ENCODE data around the gene PKNOX2.

The PKNOX2 gene

DNA sequence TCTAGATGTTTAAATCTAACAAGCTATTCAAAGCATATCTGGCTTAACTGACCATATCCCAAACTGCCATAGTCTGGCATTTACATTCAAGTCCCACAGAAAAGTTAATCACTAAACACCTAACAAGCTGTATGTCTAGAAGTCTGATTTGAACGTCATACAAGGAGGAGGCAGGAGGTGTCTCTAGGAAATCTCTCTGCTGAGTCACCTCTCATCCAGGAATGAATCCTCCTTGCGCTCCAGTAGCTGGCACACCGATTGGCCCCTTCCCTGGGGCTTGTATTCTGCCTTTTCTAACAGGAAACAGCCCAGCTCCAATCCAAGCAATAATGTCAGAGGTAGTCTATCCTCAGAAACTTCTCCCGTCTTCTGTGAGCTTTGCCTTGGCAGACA, 299.7 kb downstream of the PKNOX2 start:
- no peak for ATAC-seq (replicated peaks)
- H3K27me3 Mint-ChIP-seq, result peaks cover 8 to 12% of the 10 kb centered on the region in 2 donors
- no peak overlapping the region for H3K4me3 Mint-ChIP-seq
- no peaks in the 10 kb centered on the region for H3K9me3 Mint-ChIP-seq
- DNase-seq, result no peak
- H3K4me1 Mint-ChIP-seq (ENCODE audit: low read depth in 2 of 2), result no peaks in the 10 kb centered on the region
- no peak overlapping the region for H3K27ac Mint-ChIP-seq
- H3K36me3 Mint-ChIP-seq (ENCODE audit: insufficient read depth), result no peaks in the 10 kb centered on the region

GRCh38 chr11:125464666-125465065, 300.1 kb downstream of the PKNOX2 start:
- H3K4me1 Mint-ChIP-seq (ENCODE audit: low read depth in 2 of 2), result no peaks in the 10 kb centered on the region
- no peak overlapping the region for H3K4me3 Mint-ChIP-seq
- ATAC-seq (replicated peaks), result no peak
- no peak overlapping the region for H3K27ac Mint-ChIP-seq
- peaks cover 8 to 12% of the 10 kb centered on the region in 2 donors for H3K27me3 Mint-ChIP-seq
- no peaks in the 10 kb centered on the region for H3K9me3 Mint-ChIP-seq
- no peaks in the 10 kb centered on the region for H3K36me3 Mint-ChIP-seq (ENCODE audit: insufficient read depth)
- DNase-seq, result no peak

DNA sequence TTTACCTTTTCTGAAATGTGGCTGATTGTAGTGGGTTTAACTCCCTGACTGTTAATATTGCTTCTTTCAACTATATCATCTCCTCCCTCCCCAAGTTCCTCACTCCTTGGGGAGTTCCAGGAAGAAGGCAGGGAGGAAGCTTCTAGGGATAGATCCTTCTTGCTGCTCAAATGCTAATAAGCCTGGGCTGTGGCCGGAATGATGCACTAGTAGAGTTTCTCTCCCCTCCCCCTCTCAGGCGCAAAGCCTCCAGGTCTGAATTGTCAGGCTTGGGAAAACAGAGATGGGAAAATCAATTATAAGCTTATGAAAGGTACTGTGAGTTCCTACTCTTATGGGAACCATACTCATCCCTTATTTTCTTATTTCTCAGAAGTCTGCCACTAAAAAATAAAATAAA, 300.7 kb downstream of the PKNOX2 start:
- Mint-ChIP-seq H3K27me3 (peaks cover 8 to 12% of the 10 kb centered on the region in 2 donors), H3K4me3 (no peak overlapping the region), H3K36me3 (ENCODE audit: insufficient read depth) (no peaks in the 10 kb centered on the region), H3K4me1 (ENCODE audit: low read depth in 2 of 2) (no peaks in the 10 kb centered on the region), H3K27ac (no peak overlapping the region), H3K9me3 (no peaks in the 10 kb centered on the region)
- DNase-seq (no peak), ATAC-seq (replicated peaks) (no peak)

DNA sequence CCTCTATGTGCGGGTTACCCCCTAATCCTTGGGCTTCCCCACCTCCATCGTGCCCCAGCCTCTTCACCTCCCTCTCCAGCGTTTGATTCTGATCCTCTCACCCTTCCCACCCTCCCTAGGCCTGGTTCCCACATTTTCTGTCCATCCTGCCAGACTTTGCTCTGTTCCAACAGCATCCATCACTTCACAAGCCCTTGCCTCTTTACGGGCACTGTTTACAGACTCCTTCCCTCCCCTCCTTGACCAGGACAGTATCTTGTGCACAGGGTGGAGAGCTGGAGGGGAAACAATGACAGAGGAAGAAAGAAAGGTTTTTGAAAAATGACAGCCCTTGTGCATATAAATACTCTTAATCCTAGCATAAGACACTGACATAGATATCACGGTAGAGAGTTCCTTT, 301.1 kb downstream of the PKNOX2 start:
- no peak for DNase-seq
- Mint-ChIP-seq H3K27me3 (peaks cover 8 to 12% of the 10 kb centered on the region in 2 donors), H3K4me1 (ENCODE audit: low read depth in 2 of 2) (no peaks in the 10 kb centered on the region), H3K9me3 (no peaks in the 10 kb centered on the region), H3K4me3 (no peak overlapping the region), H3K27ac (no peak overlapping the region), H3K36me3 (ENCODE audit: insufficient read depth) (no peaks in the 10 kb centered on the region)
- ATAC-seq (replicated peaks), result no peak

GRCh38 chr11:125468025-125468424, 303.5 kb downstream of the PKNOX2 start:
- Mint-ChIP-seq H3K27ac (no peak overlapping the region), H3K4me1 (ENCODE audit: low read depth in 2 of 2) (no peaks in the 10 kb centered on the region), H3K36me3 (ENCODE audit: insufficient read depth) (no peaks in the 10 kb centered on the region), H3K9me3 (no peaks in the 10 kb centered on the region), H3K27me3 (peaks cover 8 to 12% of the 10 kb centered on the region in 2 donors), H3K4me3 (no peak overlapping the region)
- ATAC-seq (replicated peaks) (no peak), DNase-seq (no peak)

DNA sequence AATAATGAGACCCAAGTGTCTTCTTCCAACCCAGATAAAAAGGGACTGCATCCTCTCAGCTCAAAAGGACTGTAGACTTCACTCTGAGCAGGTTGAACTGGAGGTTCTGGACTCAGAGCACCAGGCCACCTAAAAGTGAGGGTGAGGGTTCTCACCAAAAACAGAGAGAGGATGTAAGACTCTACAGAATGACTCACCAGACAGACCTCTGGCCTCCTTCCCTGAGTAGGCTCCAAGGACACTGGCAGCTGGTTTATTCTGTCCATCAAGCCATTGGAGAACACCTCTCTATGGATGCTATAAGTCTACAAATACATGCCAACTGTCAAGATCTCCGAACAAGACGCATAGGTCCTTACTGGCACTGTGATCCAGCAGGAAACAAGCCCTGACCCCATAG, 304.3 kb downstream of the PKNOX2 start:
- DNase-seq (no peak), ATAC-seq (replicated peaks) (no peak)
- Mint-ChIP-seq H3K36me3 (ENCODE audit: insufficient read depth) (no peaks in the 10 kb centered on the region), H3K27me3 (peaks cover 8 to 12% of the 10 kb centered on the region in 2 donors), H3K27ac (no peak overlapping the region), H3K9me3 (no peaks in the 10 kb centered on the region), H3K4me1 (ENCODE audit: low read depth in 2 of 2) (no peaks in the 10 kb centered on the region), H3K4me3 (no peak overlapping the region)

DNA sequence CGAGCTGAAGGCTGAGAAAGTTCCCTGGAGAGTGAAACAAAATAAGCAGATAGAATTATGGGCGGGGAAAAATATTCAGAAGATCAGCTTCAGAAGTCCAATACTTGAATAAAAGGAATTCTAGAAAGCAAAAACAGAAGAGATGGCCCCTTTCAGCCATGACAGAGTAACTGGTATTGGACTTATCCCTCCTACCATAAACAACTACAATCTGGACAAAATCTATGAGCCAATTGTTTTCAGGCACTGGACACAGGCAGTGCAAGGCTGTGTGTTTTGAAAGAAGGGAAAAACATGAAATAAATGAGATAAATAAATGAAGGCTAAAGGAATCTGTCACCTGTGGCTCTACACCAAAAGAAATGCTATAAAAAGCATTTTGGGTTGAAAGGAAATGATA, 305.8 kb downstream of the PKNOX2 start:
- Mint-ChIP-seq H3K27ac (no peak overlapping the region), H3K4me1 (ENCODE audit: low read depth in 2 of 2) (no peaks in the 10 kb centered on the region), H3K36me3 (ENCODE audit: insufficient read depth) (no peaks in the 10 kb centered on the region), H3K4me3 (no peak overlapping the region), H3K27me3 (peaks cover 4 to 8% of the 10 kb centered on the region in 2 donors), H3K9me3 (no peaks in the 10 kb centered on the region)
- ATAC-seq (replicated peaks) (no peak), DNase-seq (no peak)

- H3K9me3 Mint-ChIP-seq, result no peaks in the 10 kb centered on the region
- no peak overlapping the region for H3K27ac Mint-ChIP-seq
- H3K4me1 Mint-ChIP-seq (ENCODE audit: low read depth in 2 of 2), result no peaks in the 10 kb centered on the region
- no peak for DNase-seq
- ATAC-seq (replicated peaks), result no peak
- H3K27me3 Mint-ChIP-seq, result peaks cover 0 to 4% of the 10 kb centered on the region in 2 donors
- H3K36me3 Mint-ChIP-seq (ENCODE audit: insufficient read depth), result no peaks in the 10 kb centered on the region
- no peak overlapping the region for H3K4me3 Mint-ChIP-seq
These were observed 312.2 kb downstream of the PKNOX2 start for GRCh38 chr11:125476721-125477120.

DNA sequence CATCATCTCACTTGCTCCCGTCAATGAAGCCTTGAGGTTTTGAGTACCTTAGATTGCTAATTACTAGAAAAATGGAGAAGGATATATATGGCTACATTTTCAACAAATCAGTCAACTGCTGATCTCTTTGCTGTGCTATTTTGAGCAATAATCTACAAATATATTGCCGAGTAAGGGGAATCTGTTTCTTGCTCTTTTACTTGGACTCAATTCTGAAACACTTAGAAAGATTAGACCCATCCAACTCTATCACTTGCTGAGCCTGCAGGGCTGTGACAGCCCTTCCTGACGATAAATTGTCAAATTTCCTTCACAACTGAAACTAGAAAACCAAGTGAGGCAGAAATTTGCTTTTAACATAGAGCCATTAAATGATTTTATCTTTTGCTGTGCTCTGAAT, 314.6 kb downstream of the PKNOX2 start:
- Mint-ChIP-seq H3K27me3 (peaks cover 0 to 4% of the 10 kb centered on the region in 2 donors), H3K4me3 (no peak overlapping the region), H3K9me3 (no peaks in the 10 kb centered on the region), H3K36me3 (ENCODE audit: insufficient read depth) (no peaks in the 10 kb centered on the region), H3K4me1 (ENCODE audit: low read depth in 2 of 2) (no peaks in the 10 kb centered on the region), H3K27ac (no peak overlapping the region)
- no peak for ATAC-seq (replicated peaks)
- DNase-seq, result no peak

- DNase-seq (no peak), ATAC-seq (replicated peaks) (no peak)
- H3K27me3 Mint-ChIP-seq, result no peaks in the 10 kb centered on the region
- H3K36me3 Mint-ChIP-seq (ENCODE audit: insufficient read depth), result peaks cover 3% of the 10 kb centered on the region
- no peaks in the 10 kb centered on the region for H3K4me1 Mint-ChIP-seq (ENCODE audit: low read depth in 2 of 2)
- no peak overlapping the region for H3K4me3 Mint-ChIP-seq
- H3K27ac Mint-ChIP-seq, result peak overlapping the region; percentile 16 to 35
- no peaks in the 10 kb centered on the region for H3K9me3 Mint-ChIP-seq
These were observed 317.0 kb downstream of the PKNOX2 start for GRCh38 chr11:125481531-125481930.
